IMR-90 (cell line): Measurements from ENCODE around the gene FOXP1. TPM values are rescaled to one million over a fixed set of nuclear protein-coding genes. Genes with fewer than 3 reads are reported as not detected.

Experiments used
- ATAC-seq: fragments of 200-7000 bp; cut with Tn5 transposase; 2 replicates; pipeline ENCODE4 v1.9.1; 2020; ENCODE audit warnings: low read depth, mild to moderate bottlenecking, moderate library complexity
- BruUV-seq: library from RNA; stranded (reverse); fragments of 400-500 nt; replicated peaks from 2 replicates; lab custom pipeline; 2021; lab: Mats Ljungman, UMichigan
- CTCF ChIA-PET: fragments of 300-600 bp; formaldehyde crosslinking; extraction: SDS; loops from one replicate; lab custom pipeline; 2021; ENCODE audit warnings: antibody characterized with exemption; lab: Yijun Ruan, JAX
- POLR2A ChIA-PET: fragments of 300-600 bp; sonication (Branson Sonifier 250); formaldehyde crosslinking; loops from one replicate; lab custom pipeline; 2022; ENCODE audit warnings: antibody characterized with exemption; ENCODE audit not compliant: unreplicated experiment; lab: Charles Lee
- DNase-seq: peaks from one replicate; pipeline ENCODE4 v3.0.0; 2013
- H2AFZ ChIP-seq: replicated peaks from 2 replicates; pipeline ENCODE3; 2013; ENCODE audit warnings: low read length, mild to moderate bottlenecking; ENCODE audit not compliant: poor library complexity
- H2AK5ac ChIP-seq: 2 replicates; pipeline ENCODE4 v1.6.1; 2013; ENCODE audit warnings: low read depth, low read length, inconsistent platforms
- H2AK9ac ChIP-seq: replicated peaks from 2 replicates; pipeline ENCODE3; 2013; ENCODE audit warnings: mild to moderate bottlenecking, low read depth, low read length, moderate library complexity; ENCODE audit not compliant: poor library complexity
- H2BK120ac ChIP-seq: 2 replicates; pipeline ENCODE4 v1.6.1; 2013; ENCODE audit warnings: low read depth, low read length, inconsistent platforms
- H2BK15ac ChIP-seq: 3 replicates; pipeline ENCODE4 v1.6.1; 2013; ENCODE audit warnings: low read depth, low read length, inconsistent platforms
- H2BK20ac ChIP-seq: 2 replicates; pipeline ENCODE4 v1.6.1; 2013; ENCODE audit warnings: low read depth, mild to moderate bottlenecking, inconsistent platforms, low read length, moderate library complexity
- H2BK5ac ChIP-seq: 2 replicates; pipeline ENCODE4 v1.6.1; 2013; ENCODE audit warnings: mild to moderate bottlenecking, low read depth, low read length, inconsistent platforms; ENCODE audit not compliant: poor library complexity, severe bottlenecking
- H3K14ac ChIP-seq: replicated peaks from 2 replicates; pipeline ENCODE4 v1.6.1; 2013; ENCODE audit warnings: low read depth, low read length, inconsistent platforms
- H3K18ac ChIP-seq: 2 replicates; pipeline ENCODE4 v1.6.1; 2013; ENCODE audit warnings: low read depth, low read length, control low read depth
- H3K23ac ChIP-seq: 2 replicates; pipeline ENCODE4 v1.6.1; 2013; ENCODE audit warnings: low read depth, low read length, inconsistent platforms
- H3K27ac ChIP-seq: 2 replicates; pipeline ENCODE4 v1.5.1; 2013; ENCODE audit warnings: mild to moderate bottlenecking, control low read depth, low read length; ENCODE audit not compliant: insufficient read depth
- H3K27me3 ChIP-seq: 2 replicates; pipeline ENCODE4 v1.6.1; 2013; ENCODE audit warnings: low read length; ENCODE audit not compliant: control insufficient read depth, insufficient read depth
- H3K36me3 ChIP-seq: 2 replicates; pipeline ENCODE4 v1.6.1; 2013; ENCODE audit warnings: low read length, mixed read lengths; ENCODE audit not compliant: control insufficient read depth, insufficient read depth
- H3K4ac ChIP-seq: 2 replicates; pipeline ENCODE4 v1.6.1; 2013; ENCODE audit warnings: low read depth, low read length, inconsistent platforms
- H3K4me1 ChIP-seq: 2 replicates; pipeline ENCODE4 v1.6.1; 2013; ENCODE audit warnings: low read length, mixed read lengths; ENCODE audit not compliant: control insufficient read depth, insufficient read depth
- H3K4me2 ChIP-seq: 2 replicates; pipeline ENCODE4 v1.6.1; 2013; ENCODE audit warnings: low read depth, mild to moderate bottlenecking, control low read depth, low read length, moderate library complexity
- H3K4me3 ChIP-seq: 2 replicates; pipeline ENCODE4 v1.5.1; 2013; ENCODE audit warnings: low read depth, mild to moderate bottlenecking, control low read depth, low read length, moderate library complexity; ENCODE audit not compliant: insufficient read depth
- H3K56ac ChIP-seq: 2 replicates; pipeline ENCODE4 v1.6.1; 2013; ENCODE audit warnings: low read length, inconsistent platforms; ENCODE audit not compliant: insufficient read depth; ENCODE audit errors: extremely low read depth
- H3K79me1 ChIP-seq, 2 experiments: 2 replicates each; pipeline ENCODE4 v1.6.1; 2013; ENCODE audit warnings: low read length in 2 of 2, inconsistent platforms in 1 of 2, low read depth in 1 of 2
- H3K9ac ChIP-seq: 2 replicates; pipeline ENCODE4 v1.6.1; 2013; ENCODE audit warnings: low read depth, low read length, control low read depth
- H3K9me1 ChIP-seq: 2 replicates; pipeline ENCODE4 v1.6.1; 2013; ENCODE audit warnings: low read length, inconsistent platforms; ENCODE audit not compliant: insufficient read depth
- H3K9me3 ChIP-seq: 2 replicates; pipeline ENCODE4 v1.6.1; 2013; ENCODE audit warnings: low read length; ENCODE audit not compliant: control insufficient read depth, insufficient read depth
- H4K20me1 ChIP-seq: 2 replicates; pipeline ENCODE4 v1.6.1; 2013; ENCODE audit warnings: low read length, inconsistent platforms; ENCODE audit not compliant: insufficient read depth
- H4K5ac ChIP-seq: 2 replicates; pipeline ENCODE4 v1.6.1; 2013; ENCODE audit warnings: mild to moderate bottlenecking, low read depth, low read length, control low read depth
- H4K8ac ChIP-seq, 2 experiments: 2 replicates each; pipeline ENCODE4 v1.6.1; 2013; ENCODE audit warnings: low read depth in 2 of 2, low read length in 2 of 2, control low read depth in 1 of 2, inconsistent platforms in 1 of 2
- H4K91ac ChIP-seq: 2 replicates; pipeline ENCODE4 v1.6.1; 2013; ENCODE audit warnings: low read depth, low read length, inconsistent platforms; ENCODE audit not compliant: insufficient read depth
- CEBPB ChIP-seq: IDR thresholded peaks from 2 replicates; pipeline ENCODE4 v1.6.1; 2012; ENCODE audit warnings: low read depth, low read length, improper control_type of control experiment
- RAD21 ChIP-seq: IDR thresholded peaks from 2 replicates; pipeline ENCODE4 v1.6.1; 2012; ENCODE audit warnings: low read length, improper control_type of control experiment
- WGBS, 2 experiments: methylation state at CpG; one replicate each; pipeline versions ENCODE4 v1.1.5 to v1.1.7; 2013; ENCODE audit warnings: missing lambda C conversion rate in 2 of 2; ENCODE audit not compliant: insufficient read length in 1 of 2; ENCODE audit errors: extremely low coverage in 2 of 2; 5-methylcytosine and 5-hydroxymethylcytosine counted together
- dilution Hi-C: fragments of 300-500 bp; cut with HindIII; formaldehyde crosslinking; loops from one replicate; pipeline ENCODE4 v1.14.3; 2018; ENCODE audit warnings: low sequenced_read_pairs; ENCODE audit not compliant: unreplicated experiment
- in situ Hi-C: fragments of 300-500 bp; cut with MboI; formaldehyde crosslinking; loops from 3 replicates; pipeline ENCODE4 v1.14.3; 2019; ENCODE audit warnings: low sequenced_read_pairs, inconsistent platforms, mixed read lengths
- intact Hi-C: fragments of 100-400 bp; cut with micrococcal nuclease; formaldehyde crosslinking; loops from 2 replicates; pipeline ENCODE4 v1.10.0; 2022
- polyA plus RNA-seq, 3 experiments: library from polyadenylated mRNA; depleted of rRNA; stranded (reverse); fragments of >200 nt; gene quantifications; 2 replicates each; pipeline ENCODE4 v1.2.3, GENCODE V29; 2012; ENCODE audit warnings: low replicate concordance in 1 of 3
- total RNA-seq: library from RNA; depleted of rRNA; stranded (reverse); fragments of >200 nt; gene quantifications from 2 replicates; pipeline ENCODE4 v1.2.3, GENCODE V29; 2012

Gene FOXP1
- total and polyA plus RNA-seq, 2 of the 4 experiments (the other 2 are of a cell fraction): 37.0 to 132 TPM

DNA sequence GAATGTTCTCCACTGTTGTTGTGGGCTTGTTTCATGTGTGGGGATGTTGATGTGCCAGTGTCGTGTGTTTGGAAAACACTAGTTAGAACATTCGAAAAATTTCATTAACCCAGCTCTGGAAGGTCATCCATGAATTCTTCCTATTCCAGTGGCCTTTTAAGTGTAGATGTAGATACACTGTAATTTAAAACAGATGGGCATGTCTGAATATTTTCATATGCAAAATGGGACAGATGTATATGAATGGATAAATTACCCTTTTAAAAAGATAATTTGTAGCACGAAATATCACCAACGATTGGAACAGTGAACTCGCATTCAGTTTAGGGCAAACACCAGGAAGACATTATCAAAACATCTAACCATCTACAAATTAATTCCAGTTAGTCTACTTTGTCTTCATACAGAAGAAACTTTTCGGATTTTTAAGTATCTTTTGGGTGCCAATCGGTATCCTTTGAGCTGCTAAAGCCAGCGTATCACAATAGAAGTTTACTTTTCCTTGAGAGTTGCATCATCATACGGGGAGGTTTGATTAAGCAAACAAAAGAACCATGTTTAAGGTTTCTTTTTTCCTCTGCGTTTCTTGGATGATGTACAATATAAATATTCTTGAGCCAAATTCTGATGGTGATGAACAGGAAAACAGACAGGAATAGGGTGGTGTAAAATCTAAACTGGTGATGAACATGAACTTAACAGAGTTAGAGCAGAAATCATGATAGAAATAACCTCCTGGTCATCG lies 528.1 kb downstream of the FOXP1 start:
- Histone ChIP-seq H3K4me1 (peaks cover 35% of the 10 kb centered on the region), H2BK15ac (no peak overlapping the region), H3K36me3 (peaks cover 21% of the 10 kb centered on the region), H2BK20ac (peak overlapping the region; percentile 51; the same call in 1 of the 2 replicates), H3K9me3 (no peaks in the 10 kb centered on the region), H2AFZ (no peak overlapping the region), H3K27me3 (no peaks in the 10 kb centered on the region), H4K20me1 (peaks cover 59% of the 10 kb centered on the region), H2BK120ac (no peak overlapping the region), H3K18ac (peak overlapping the region; percentile 68; the same call in 1 of the 2 replicates), H4K91ac (no peak overlapping the region), H4K5ac (peak overlapping the region; percentile 80), H3K4me2 (peak overlapping the region; percentile 77), H3K27ac (peak overlapping the region; percentile 64; the same call in 1 of the 2 replicates), H3K9me1 (peaks cover 24% of the 10 kb centered on the region), H4K8ac (peak overlapping the region in 1 of 2 experiments; percentile 52; a peak in 1 of 4 replicates), H3K56ac (0 out of 2 replicates have a peak overlapping the region, but pooled peaks have one; percentile 12), H3K23ac (peak overlapping the region; percentile 82; the same call in 1 of the 2 replicates), H3K4ac (peak overlapping the region; percentile 18; the same call in 1 of the 2 replicates), H3K4me3 (no peak overlapping the region), H2AK9ac (no peak overlapping the region), H2AK5ac (no peak overlapping the region), H3K14ac (peak overlapping the region; percentile 54; the same call in 1 of the 2 replicates), H3K79me1 (peaks cover 15 to 69% of the 10 kb centered on the region in 2 experiments), H2BK5ac (peak overlapping the region; percentile 36), H3K9ac (no peak overlapping the region)
- 93% methylated on average over 2 of the region's 11 CpGs; no CpG with 5 or more reads in 1 of the 2 experiments for WGBS, 2 experiments
- ChIA-PET POLR2A (no interaction called here), CTCF (interaction anchor here (0.6 kb wide), 1 partner anchor 409 kb away, joined by 3 read pairs; no protein-coding TSS in a partner anchor)
- no TSS peak for BruUV-seq
- ATAC-seq: peak; percentile 16
- TF ChIP-seq RAD21: no peak
- peak; percentile 97 for TF ChIP-seq CEBPB
- dilution Hi-C loops: no loop called here
- DNase-seq: peak; percentile 85
- in situ Hi-C loops: no loop called here
- intact Hi-C loops: loop anchor here (10.0 kb wide), 1 partner anchor 599 kb away; no protein-coding TSS in a partner anchor
